Liver (tissue), 9 donors: ENCODE results near the gene KLC4. TPM values are rescaled to one million over a fixed set of nuclear protein-coding genes. Genes with fewer than 3 reads are reported as not detected.
A peak's percentile ranks its signal among the peaks of the same experiment; 100 is the strongest.

Experiments used
- DNase-seq: peaks from one replicate; pipeline ENCODE4 v3.0.0-alpha.2; 2017; ENCODE audit warnings: low spot score
- H3K27ac ChIP-seq, 2 donors: one replicate each; pipeline ENCODE4 v1.7.0; 2013; ENCODE audit warnings: inconsistent platforms in 2 of 2, low read length in 2 of 2, control low read depth in 1 of 2, low read depth in 1 of 2, mild to moderate bottlenecking in 1 of 2
- H3K27me3 ChIP-seq, 4 donors: one replicate each; pipeline versions ENCODE4 v1.6.1 to v1.7.0; 2013; ENCODE audit warnings: low read length in 3 of 4, inconsistent platforms in 1 of 4, mild to moderate bottlenecking in 1 of 4, moderate library complexity in 1 of 4; ENCODE audit not compliant: control insufficient read depth in 4 of 4, insufficient read depth in 4 of 4
- H3K36me3 ChIP-seq, 4 donors: one replicate each; pipeline versions ENCODE4 v1.6.1 to v1.7.0; 2013; ENCODE audit warnings: low read length in 3 of 4, mild to moderate bottlenecking in 3 of 4, low read depth in 1 of 4, moderate library complexity in 1 of 4; ENCODE audit not compliant: control insufficient read depth in 4 of 4, insufficient read depth in 3 of 4
- H3K4me1 ChIP-seq, 4 donors: one replicate each; pipeline versions ENCODE4 v1.6.1 to v1.7.0; 2013; ENCODE audit warnings: low read length in 3 of 4, mild to moderate bottlenecking in 3 of 4, moderate library complexity in 1 of 4; ENCODE audit not compliant: control insufficient read depth in 4 of 4, insufficient read depth in 4 of 4
- H3K4me3 ChIP-seq, 3 donors: one replicate each; pipeline versions ENCODE4 v1.6.1 to v1.7.0; 2013; ENCODE audit warnings: low read length in 3 of 3, control low read depth in 1 of 3, low read depth in 1 of 3, mild to moderate bottlenecking in 1 of 3
- H3K9ac ChIP-seq, 2 donors: one replicate each; pipeline ENCODE4 v1.7.0; 2013; ENCODE audit warnings: low read length in 2 of 2, mild to moderate bottlenecking in 2 of 2, moderate library complexity in 2 of 2, control low read depth in 1 of 2, low read depth in 1 of 2
- H3K9me3 ChIP-seq, 4 donors: one replicate each; pipeline versions ENCODE4 v1.6.1 to v1.7.0; 2013; ENCODE audit warnings: low read length in 3 of 4; ENCODE audit not compliant: control insufficient read depth in 4 of 4
- ATF3 ChIP-seq: IDR thresholded peaks from 2 replicates; pipeline ENCODE4 v1.6.1; 2016; ENCODE audit warnings: antibody characterized with exemption
- EGR1 ChIP-seq, 2 donors: IDR thresholded peaks; 2 replicates each; pipeline ENCODE4 v1.6.1; 2016 to 2018; ENCODE audit warnings: antibody characterized with exemption in 2 of 2, low read depth in 2 of 2
- FOXA1 ChIP-seq: IDR thresholded peaks from 2 replicates; pipeline ENCODE4 v1.6.1; 2016; ENCODE audit warnings: antibody characterized with exemption
- FOXA2 ChIP-seq: IDR thresholded peaks from 2 replicates; pipeline ENCODE4 v1.6.1; 2016; ENCODE audit warnings: antibody characterized with exemption
- GABPA ChIP-seq, 2 donors: IDR thresholded peaks in 1 of 2; conservative IDR thresholded peaks in 1 of 2; 2 replicates each; pipeline ENCODE4 v1.6.1; 2016; ENCODE audit warnings: antibody characterized with exemption in 2 of 2, mild to moderate bottlenecking in 1 of 2, moderate library complexity in 1 of 2
- HNF4A ChIP-seq, 2 donors: conservative IDR thresholded peaks; 2 replicates each; pipeline ENCODE4 v1.6.1; 2016; ENCODE audit warnings: antibody characterized with exemption in 2 of 2, mild to moderate bottlenecking in 2 of 2
- HNF4G ChIP-seq: IDR thresholded peaks from 2 replicates; pipeline ENCODE4 v1.6.1; 2016; ENCODE audit warnings: antibody characterized with exemption
- JUND ChIP-seq, 2 donors: IDR thresholded peaks; 2 replicates each; pipeline ENCODE4 v1.6.1; 2016; ENCODE audit warnings: antibody characterized with exemption in 2 of 2
- MAX ChIP-seq: IDR thresholded peaks from 2 replicates; pipeline ENCODE4 v1.6.1; 2016; ENCODE audit warnings: antibody characterized with exemption
- NR2F2 ChIP-seq: IDR thresholded peaks from 2 replicates; pipeline ENCODE4 v1.6.1; 2016; ENCODE audit warnings: antibody characterized with exemption
- REST ChIP-seq: IDR thresholded peaks from 2 replicates; pipeline ENCODE4 v1.6.1; 2016; ENCODE audit warnings: antibody characterized with exemption, mild to moderate bottlenecking
- RXRA ChIP-seq, 2 donors: IDR thresholded peaks; 2 replicates each; pipeline ENCODE4 v1.6.1; 2017 to 2018; ENCODE audit warnings: antibody characterized with exemption in 2 of 2, mild to moderate bottlenecking in 1 of 2
- SP1 ChIP-seq: IDR thresholded peaks from 2 replicates; pipeline ENCODE4 v1.6.1; 2018; ENCODE audit warnings: antibody characterized with exemption, mild to moderate bottlenecking
- TAF1 ChIP-seq: conservative IDR thresholded peaks from 2 replicates; pipeline ENCODE4 v1.6.1; 2016; ENCODE audit warnings: antibody characterized with exemption, mild to moderate bottlenecking
- WGBS: extraction: QIAGEN DNeasy Blood & Tissue Kit; methylation state at CpG from one replicate; pipeline ENCODE4 v1.1.7; 2013; 5-methylcytosine and 5-hydroxymethylcytosine counted together
- polyA plus RNA-seq, 2 donors: library from polyadenylated mRNA; stranded (reverse) in 1 of 2; unstranded in 1 of 2; fragments of 200-250 nt in 1 of 2; fragments of >200 nt in 1 of 2; fragmentation: Nextera tagmentation in 1 of 2; extraction: Ambion mirVana in 1 of 2; gene quantifications; one replicate each; pipeline versions ENCODE4 v1.2.1 to v1.2.3, GENCODE V29; 2013 to 2015
- total RNA-seq, 2 donors: library from RNA; depleted of rRNA; stranded (reverse); fragments of >200 nt; gene quantifications; one replicate each; pipeline ENCODE4 v1.2.3, GENCODE V29; 2014
- TF ChIP-seq, protein P1 (sequence below): fragments of 150-350 bp; IDR thresholded peaks from 2 replicates; pipeline ENCODE4 v1.5.1; 2017; ENCODE audit warnings: improper control_type of control experiment, low read depth, low read length; ENCODE audit not compliant: missing input control
- TF ChIP-seq, protein P2 (sequence below): IDR thresholded peaks from 2 replicates; pipeline ENCODE4 v1.6.1; 2016; ENCODE audit warnings: antibody characterized with exemption
- donor health status: healthy.
- donor health status: healthy.
- donor health status: healthy.
- donor health status: healthy.
- donor health status: healthy.

The KLC4 gene
- total and polyA plus RNA-seq, 4 donors, result 33.2 to 97.0 (median 45.9) TPM

- Histone ChIP-seq H3K27ac (peak overlapping the region in 1 of 2 donors; percentile 89), H3K4me1 (peaks cover 2 to 47% (median 36%) of the 10 kb centered on the region in 4 donors), H3K36me3 (peaks cover 2 to 19% (median 11%) of the 10 kb centered on the region in 4 donors), H3K27me3 (no peaks in the 10 kb centered on the region), H3K9me3 (no peaks in the 10 kb centered on the region), H3K9ac (peak overlapping the region; percentile 88 to 91), H3K4me3 (peak overlapping the region; percentile 91 to 97 (median 92))
- no peak for DNase-seq
- whole genome bisulfite sequencing, result 78% methylated on average over 1 of the region's 1 CpG
- TF ChIP-seq, protein P1, sequence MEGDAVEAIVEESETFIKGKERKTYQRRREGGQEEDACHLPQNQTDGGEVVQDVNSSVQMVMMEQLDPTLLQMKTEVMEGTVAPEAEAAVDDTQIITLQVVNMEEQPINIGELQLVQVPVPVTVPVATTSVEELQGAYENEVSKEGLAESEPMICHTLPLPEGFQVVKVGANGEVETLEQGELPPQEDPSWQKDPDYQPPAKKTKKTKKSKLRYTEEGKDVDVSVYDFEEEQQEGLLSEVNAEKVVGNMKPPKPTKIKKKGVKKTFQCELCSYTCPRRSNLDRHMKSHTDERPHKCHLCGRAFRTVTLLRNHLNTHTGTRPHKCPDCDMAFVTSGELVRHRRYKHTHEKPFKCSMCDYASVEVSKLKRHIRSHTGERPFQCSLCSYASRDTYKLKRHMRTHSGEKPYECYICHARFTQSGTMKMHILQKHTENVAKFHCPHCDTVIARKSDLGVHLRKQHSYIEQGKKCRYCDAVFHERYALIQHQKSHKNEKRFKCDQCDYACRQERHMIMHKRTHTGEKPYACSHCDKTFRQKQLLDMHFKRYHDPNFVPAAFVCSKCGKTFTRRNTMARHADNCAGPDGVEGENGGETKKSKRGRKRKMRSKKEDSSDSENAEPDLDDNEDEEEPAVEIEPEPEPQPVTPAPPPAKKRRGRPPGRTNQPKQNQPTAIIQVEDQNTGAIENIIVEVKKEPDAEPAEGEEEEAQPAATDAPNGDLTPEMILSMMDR, result no peak
- TF ChIP-seq, protein P2, sequence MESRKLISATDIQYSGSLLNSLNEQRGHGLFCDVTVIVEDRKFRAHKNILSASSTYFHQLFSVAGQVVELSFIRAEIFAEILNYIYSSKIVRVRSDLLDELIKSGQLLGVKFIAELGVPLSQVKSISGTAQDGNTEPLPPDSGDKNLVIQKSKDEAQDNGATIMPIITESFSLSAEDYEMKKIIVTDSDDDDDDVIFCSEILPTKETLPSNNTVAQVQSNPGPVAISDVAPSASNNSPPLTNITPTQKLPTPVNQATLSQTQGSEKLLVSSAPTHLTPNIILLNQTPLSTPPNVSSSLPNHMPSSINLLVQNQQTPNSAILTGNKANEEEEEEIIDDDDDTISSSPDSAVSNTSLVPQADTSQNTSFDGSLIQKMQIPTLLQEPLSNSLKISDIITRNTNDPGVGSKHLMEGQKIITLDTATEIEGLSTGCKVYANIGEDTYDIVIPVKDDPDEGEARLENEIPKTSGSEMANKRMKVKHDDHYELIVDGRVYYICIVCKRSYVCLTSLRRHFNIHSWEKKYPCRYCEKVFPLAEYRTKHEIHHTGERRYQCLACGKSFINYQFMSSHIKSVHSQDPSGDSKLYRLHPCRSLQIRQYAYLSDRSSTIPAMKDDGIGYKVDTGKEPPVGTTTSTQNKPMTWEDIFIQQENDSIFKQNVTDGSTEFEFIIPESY, result no peak
- TF ChIP-seq NR2F2, result no peak
- TF ChIP-seq ATF3, result no peak
- TF ChIP-seq MAX, result no peak
- TF ChIP-seq HNF4A (conservative IDR thresholded peaks at IDR 0.05), result no peak
Observed at GRCh38 chr6:43058531-43058930, 900 bp upstream of the KLC4 start.

- peaks cover 0 to 42% (median 31%) of the 10 kb centered on the region in 4 donors for H3K4me1 ChIP-seq
- peak; percentile 68 for DNase-seq
- H3K27ac ChIP-seq, result peak overlapping the region; percentile 83 to 88
- 4% methylated on average over 15 of the region's 15 CpGs for WGBS
- H3K9ac ChIP-seq, result peak overlapping the region; percentile 76 to 92
- H3K27me3 ChIP-seq, result no peaks in the 10 kb centered on the region
- no peaks in the 10 kb centered on the region for H3K9me3 ChIP-seq
- H3K36me3 ChIP-seq, result peaks cover 3 to 25% (median 16%) of the 10 kb centered on the region in 4 donors
- H3K4me3 ChIP-seq, result peak overlapping the region; percentile 56 to 83 (median 68)
- TF ChIP-seq SP1, result peak; percentile 79
- TF ChIP-seq NR2F2, result no peak
- peak; percentile 63 for TF ChIP-seq FOXA2
- TF ChIP-seq GABPA (IDR thresholded peaks at IDR 0.05 in 1 of 2, conservative IDR thresholded peaks at IDR 0.05 in 1 of 2), result peak in 1 of 2 donors; percentile 43
- peak; percentile 95 for TF ChIP-seq HNF4A (conservative IDR thresholded peaks at IDR 0.05)
- peak; percentile 92 for TF ChIP-seq HNF4G
- TF ChIP-seq, protein P1, result no peak
- TF ChIP-seq, protein P2, result no peak
- peak; percentile 37 to 65 for TF ChIP-seq JUND (IDR thresholded peaks at IDR 0.05)
- TF ChIP-seq REST, result peak; percentile 58
- no peak for TF ChIP-seq ATF3
- TF ChIP-seq FOXA1, result peak; percentile 51
- peak in 1 of 2 donors; percentile 29 for TF ChIP-seq EGR1 (IDR thresholded peaks at IDR 0.05; ENCODE audit: low read depth in 2 of 2)
- TF ChIP-seq RXRA (IDR thresholded peaks at IDR 0.05), result peak; percentile 54 to 76
- peak; percentile 81 for TF ChIP-seq MAX
- peak; percentile 77 for TF ChIP-seq TAF1
Observed at GRCh38 chr6:43060034-43060754, 763 bp downstream of the KLC4 start.
